Suppressor macrophage treated with lipopolysaccharide for 1 hour (primary cell): Measurements from ENCODE around the gene SON.
"Not testable (repeated sequence)": the region's sequence is repeated elsewhere in the genome, so short reads cannot be mapped to it uniquely, and the experiment has no call there.

Experiments used
- DNase-seq, 3 donors: peaks; one replicate each; pipeline ENCODE4 v3.0.0-alpha.2; 2020 to 2022

The SON gene

DNA sequence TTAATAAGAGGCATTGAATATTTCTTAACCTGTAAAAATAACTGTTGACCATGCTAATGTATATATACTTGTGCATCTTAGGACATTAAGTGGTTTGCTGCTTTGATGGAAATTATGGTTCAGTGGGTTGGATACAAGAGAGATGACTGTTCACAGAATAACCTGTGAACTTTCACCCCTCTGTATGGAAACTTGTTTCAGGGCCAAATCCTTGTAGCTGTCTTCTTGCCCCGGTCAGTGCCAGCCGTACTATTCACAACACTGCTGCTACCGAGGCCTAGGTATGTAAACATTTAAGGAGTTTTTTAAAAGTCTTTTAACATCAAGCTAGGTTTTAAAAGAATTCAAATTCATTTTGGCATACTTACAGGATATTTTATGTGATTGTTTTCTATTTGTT, 29.5 kb downstream of the SON start:
- DNase-seq = no peak

GRCh38 chr21:33576741-33577141, 33.9 kb downstream of the SON start:
- not testable (repeated sequence) for DNase-seq

DNA sequence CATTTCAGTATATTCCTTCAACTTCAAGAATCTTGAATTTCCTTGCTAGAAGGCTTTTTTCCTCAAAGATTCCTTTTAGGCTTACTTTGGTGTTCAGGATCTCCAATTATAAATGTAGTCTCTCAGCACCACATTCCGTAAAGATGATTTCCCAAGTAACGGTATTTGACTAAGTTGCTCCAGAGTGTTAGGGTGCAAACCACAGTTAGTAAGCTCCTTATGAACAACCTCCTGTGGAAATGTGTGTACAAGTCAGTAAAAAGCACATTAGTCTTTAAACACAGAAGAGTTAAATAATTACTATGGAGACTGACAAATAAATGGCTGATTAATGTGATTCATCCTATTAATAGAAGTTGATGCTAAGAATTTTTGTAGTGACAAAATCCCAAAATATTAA, 35.4 kb downstream of the SON start:
- no peak for DNase-seq

DNA sequence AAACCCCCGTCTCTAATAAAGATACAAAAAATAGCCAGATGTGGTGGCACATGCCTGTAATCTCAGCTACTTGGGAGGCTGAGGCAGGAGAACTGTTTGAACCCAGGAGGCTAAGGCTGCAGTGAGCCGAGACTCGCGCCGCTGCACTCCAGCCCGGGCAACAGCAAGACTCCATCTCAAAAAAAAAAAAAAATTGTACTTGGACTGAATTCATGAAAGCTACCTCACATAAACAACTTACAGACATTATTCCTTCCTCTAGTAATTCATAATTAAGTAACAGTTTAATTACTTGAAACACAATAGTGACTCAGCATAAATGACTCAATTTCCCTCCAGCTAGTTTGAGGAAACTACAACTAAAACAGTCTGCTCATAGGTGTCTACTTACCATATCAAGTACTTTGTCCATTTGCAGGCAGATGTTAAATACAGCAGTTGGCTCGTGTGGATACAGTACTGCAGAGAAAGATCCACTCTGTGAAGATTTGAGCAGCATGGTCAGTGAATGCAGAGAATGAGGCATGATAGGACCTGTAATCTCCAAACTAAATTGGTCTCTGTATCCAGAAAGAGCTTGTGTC, 36.2 kb downstream of the SON start:
- peak in 2 of 3 donors; percentile 36 to 37 for DNase-seq

DNA sequence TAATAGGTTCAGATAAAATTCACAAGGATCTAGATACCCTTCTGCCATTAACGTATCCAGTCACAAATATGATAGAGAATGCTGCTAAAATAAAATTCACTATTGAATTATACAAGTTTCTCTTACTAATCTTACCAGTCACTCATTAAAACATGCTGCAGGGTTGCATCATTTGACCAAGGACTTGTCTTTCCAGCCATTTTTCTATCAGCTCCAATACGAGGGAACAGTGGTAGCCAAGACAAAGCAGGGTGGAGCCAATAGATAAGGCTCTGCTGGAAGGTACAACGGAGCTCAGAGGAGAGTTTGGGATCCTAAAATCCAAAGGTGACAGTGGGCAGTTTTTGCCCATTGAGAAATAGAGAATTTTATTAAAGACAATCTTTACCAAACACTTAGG, 41.6 kb downstream of the SON start:
- DNase-seq = no peak

DNA sequence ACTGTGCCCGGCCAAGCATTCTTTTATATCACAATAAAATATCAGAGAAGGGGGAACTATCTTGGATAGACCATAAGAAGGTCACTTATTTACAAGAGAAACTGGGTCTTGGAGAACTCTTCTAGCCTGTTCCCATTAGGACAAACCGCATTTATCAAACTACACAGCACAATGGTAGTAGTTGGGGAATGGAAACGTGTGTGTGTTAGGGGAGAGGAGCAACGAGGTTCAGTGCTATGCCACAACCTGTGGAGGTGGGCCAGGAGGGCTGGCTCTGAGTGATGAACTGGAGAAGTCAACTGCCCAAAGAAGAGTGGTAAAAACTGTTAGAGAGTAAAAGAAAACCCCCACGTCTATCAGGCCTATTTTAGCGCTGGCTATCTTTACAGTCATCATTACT, 44.1 kb downstream of the SON start:
- DNase-seq = no peak

DNA sequence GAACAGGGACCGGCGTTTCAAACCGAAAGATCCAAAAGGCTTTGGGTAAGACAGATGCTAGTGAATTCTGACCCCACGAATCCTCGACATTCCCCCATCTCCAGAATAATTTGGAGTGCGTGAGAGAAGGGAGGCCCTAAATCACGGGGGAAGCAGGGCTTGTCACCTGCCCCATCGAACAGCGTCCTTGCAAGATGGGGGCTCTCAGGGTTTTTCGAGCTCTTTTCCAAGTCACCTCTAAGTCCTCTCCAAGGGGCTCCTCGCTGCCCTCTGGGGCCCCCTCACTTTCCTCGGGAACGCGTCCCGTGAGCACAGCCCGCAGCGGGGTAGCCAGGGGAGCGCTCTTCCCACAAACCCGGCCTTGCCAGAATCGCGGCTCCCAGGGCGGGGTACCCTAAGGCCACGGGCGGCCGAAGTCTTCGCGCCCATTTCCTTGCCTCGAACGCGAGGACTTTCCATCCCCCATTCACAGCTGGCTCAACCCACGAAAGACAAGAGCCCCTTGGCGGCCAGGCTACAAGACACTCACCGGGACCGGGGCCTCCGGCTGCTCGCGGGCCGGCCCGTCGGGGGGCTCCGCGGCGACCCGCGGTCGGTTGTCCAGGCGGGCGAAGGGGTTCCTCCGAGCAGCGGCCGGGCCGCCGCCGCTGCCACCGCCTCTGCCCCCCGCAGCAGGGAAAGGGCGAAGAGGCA, 45.1 kb downstream of the SON start:
- peak; percentile 23 to 49 (median 31) for DNase-seq

GRCh38 chr21:33588485-33589335, 45.9 kb downstream of the SON start, which contains the start of gene DONSON:
Gene DONSON, minus strand, starts transcription at chr21:33588684. Its CDS starts 43 bp downstream, at chr21:33588641.
- peak; percentile 93 to 98 (median 97) for DNase-seq

- no peak for DNase-seq
Observed at GRCh38 chr21:33598051-33598450, 55.2 kb downstream of the SON start.

- DNase-seq = no peak
Observed at GRCh38 chr21:33608559-33608958, 65.7 kb downstream of the SON start.

DNA sequence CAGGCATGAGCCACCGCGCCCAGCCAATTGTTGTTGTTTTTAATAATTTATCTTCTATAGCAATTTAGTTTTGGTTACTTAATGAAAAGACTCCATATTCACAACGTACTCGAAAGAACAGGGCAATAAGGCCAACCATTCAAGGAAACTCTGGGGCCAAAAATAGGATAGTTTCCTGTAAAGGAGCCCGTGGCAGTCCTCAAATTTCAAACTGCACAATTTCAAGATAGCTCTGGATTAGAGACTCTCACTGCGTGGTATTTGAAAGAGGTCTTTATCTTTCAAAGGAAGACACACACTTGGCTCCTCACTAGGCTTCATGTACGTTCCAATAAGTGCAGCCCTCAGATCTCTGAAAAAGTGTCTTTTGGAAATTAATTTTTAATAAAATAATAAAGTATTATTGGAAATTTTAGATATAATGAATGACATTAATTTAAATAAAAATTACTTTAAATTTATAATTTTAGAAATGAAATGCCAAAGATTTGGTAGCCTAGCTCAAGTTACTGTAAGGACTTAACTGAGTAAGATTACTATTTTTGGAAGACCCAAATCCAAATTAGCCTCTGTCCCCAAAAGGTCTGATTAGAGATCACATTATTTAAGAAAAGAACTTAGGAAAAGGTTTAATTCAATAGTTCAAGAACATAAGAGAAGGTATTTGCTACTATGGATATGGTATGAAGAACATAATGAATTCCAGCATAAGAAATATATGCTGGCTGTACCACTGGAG, 68.3 kb downstream of the SON start:
- DNase-seq = no peak

DNA sequence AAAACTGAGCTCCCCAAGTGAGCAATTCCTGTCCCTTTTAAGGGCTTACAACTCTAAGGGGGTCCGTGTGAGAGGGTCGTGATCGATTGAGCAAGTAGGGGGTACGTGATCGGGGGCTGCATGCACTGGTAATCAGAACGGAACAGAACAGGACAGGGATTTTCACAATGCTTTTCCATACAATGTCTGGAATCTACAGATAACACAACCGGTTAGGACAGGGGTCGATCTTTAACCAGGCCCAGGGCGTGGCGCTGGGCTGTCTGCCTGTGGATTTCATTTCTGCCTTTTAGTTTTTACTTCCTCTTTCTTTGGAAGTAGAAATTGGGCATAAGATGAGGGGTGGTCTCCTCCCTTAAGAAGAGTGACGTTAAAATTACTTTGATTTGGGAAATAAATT, 74.7 kb downstream of the SON start:
- not testable (repeated sequence) for DNase-seq

DNA sequence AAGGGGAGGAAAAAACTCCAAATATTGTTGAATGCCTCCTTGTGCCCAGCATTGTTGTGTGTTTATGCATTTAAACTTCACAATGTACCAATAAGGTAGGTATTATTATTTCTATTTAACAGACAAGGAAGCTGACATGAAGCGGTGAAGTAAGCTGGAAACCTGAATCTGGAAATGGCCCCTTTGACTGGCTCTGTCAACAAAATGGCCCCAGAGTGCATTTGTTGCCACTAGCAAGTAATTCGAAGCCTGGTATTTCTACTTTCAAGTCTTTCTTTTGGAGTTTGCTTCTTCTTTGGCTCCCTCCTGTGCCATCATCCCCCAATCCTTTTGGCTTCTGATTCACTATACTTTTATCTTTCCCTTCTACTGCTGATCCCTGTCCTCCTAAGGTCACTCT, 75.6 kb downstream of the SON start:
- no peak for DNase-seq

DNA sequence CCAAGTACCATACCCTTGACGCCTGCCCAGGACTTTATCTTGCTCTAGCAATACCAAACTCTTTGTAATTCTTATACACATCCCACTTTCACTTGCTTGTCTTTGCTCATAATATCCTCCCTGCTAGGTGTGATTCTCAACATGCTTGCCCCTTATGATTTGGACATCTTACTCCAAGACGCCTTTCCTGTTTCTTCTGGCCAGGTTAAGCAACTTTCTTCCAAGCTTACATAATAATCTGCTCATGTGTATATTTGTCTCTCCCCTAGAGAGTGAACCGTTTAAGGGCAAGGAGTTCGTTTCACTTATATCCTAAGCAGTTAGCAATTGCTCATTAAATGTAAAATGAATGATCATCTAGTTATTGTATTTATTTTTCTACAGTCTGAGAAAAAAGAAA, 76.9 kb downstream of the SON start:
- peak; percentile 8 to 32 (median 32) for DNase-seq

DNA sequence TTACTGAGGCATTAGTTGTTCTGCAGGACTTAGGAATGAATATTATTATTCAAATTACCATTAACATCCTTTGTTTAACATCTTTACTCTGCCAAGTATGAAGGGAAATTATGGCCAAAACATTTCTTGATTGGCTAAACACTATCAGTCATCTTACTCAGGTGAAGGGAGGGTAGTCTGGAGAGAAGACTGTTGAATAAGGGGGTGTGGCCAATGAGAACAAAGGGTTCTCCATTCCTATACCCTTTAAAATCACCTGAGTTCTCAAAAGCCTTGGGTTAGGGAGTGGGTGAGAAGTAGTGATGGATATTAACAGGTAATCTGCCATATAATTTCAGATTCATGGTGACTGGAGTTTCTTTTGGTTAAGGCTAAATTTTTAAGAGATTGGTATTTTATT, 79.4 kb downstream of the SON start:
- DNase-seq = no peak

DNA sequence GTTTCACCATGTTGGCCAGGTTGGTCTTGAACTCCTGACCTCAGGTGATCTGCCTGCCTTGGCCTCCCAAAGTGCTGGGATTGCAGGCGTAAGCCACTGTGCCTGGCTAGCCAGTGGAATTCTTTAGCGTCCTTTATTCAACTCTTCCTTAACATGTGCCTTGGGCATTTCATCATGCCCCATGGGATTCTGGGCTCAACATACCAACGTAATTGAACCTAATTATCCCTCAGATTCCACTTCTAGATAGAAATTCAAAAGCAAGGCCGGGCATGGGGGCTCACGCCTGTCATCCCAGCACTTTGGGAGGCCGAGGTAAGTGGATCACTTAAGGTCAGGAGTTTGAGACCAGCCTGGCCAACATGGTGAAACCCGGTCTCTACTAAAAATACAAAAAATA, 83.3 kb downstream of the SON start:
- DNase-seq = not testable (repeated sequence)
